GM03348 (cell line): ENCODE measurements around the gene P4HTM.

Source experiments
- DNase-seq: peaks from one replicate; pipeline ENCODE4 v3.0.0; 2012; ENCODE audit warnings: low spot score

The P4HTM gene

DNA sequence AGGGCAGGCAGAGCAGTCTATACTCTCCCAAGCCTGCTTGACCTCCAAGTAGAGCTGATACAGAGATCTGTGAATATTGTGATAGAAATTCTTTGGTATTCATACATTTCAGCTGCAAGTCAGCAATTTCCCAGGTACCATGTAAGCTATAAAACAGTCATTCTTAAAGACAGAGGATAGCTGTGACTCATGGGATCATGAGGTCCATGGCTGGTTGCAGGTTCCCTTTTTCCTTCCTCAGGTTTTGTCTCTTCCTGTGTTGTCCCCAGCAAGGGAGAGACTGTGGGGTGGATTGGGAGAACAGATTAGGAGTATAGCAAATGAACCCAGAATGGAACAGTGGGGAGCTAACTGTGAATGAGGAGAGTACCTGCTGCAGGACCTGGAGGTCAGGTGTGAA, 5.4 kb upstream of the P4HTM start:
- no peak for DNase-seq

GRCh38 chr3:48985831-48986376, 4.1 kb upstream of the P4HTM start:
- no peak for DNase-seq

GRCh38 chr3:48989126-48989795, 780 bp upstream of the P4HTM start:
- DNase-seq = peak; percentile 20

- DNase-seq = peak; percentile 36
These were observed 812 bp downstream of the P4HTM start for GRCh38 chr3:48990636-48991469.

- no peak for DNase-seq
These were observed 2.0 kb downstream of the P4HTM start for GRCh38 chr3:48991851-48992545.

GRCh38 chr3:48993834-48994233, 3.8 kb downstream of the P4HTM start:
- no peak for DNase-seq

DNA sequence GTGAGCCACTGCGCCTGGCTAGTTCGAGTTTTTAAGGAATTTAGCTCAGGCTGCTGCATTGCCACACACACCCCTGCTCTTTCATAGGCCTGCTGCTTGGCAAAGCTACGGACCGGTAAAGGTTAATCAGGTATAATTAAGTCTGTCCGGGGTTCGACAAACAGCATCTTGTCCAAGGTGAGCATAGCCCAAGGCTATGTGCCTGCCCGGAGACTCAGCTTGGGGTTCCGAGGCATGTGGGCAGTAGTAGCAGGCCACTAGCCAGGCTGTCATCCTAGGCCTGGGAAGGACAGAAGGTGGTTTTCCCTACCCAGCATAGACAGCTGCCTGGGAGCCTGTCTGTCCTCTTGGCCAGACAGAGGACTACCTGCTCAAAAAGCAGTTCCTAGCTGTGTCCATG, 6.6 kb downstream of the P4HTM start:
- DNase-seq = no peak

DNA sequence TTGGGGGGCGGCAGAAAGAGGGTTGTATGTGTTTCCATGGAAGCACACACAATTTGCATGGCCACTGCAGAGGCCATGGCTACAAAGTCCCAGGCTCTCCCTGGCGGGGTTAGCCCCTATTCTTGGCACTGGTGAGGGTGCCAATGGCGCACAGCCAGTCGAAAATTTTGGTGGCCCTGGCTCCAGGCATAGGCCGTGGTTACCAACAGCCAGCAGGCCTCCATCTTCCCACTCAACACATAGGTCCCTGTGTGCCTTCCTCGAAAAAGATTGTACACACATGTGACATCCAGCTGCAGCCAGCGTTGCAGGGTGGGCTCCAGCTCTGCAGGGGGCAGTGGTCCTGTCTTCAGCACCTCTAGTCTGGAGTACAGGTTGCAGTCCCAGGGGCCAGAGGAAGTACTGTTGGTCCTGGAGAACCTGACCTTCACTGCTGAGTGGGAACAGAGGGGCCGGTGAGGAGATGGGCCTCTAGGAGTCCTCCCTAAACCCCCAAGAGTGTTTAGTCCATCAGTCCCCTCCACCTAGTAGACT, 7.1 kb downstream of the P4HTM start:
- no peak for DNase-seq

- DNase-seq = no peak
These were observed 7.9 kb downstream of the P4HTM start for GRCh38 chr3:48997714-48998637.

DNA sequence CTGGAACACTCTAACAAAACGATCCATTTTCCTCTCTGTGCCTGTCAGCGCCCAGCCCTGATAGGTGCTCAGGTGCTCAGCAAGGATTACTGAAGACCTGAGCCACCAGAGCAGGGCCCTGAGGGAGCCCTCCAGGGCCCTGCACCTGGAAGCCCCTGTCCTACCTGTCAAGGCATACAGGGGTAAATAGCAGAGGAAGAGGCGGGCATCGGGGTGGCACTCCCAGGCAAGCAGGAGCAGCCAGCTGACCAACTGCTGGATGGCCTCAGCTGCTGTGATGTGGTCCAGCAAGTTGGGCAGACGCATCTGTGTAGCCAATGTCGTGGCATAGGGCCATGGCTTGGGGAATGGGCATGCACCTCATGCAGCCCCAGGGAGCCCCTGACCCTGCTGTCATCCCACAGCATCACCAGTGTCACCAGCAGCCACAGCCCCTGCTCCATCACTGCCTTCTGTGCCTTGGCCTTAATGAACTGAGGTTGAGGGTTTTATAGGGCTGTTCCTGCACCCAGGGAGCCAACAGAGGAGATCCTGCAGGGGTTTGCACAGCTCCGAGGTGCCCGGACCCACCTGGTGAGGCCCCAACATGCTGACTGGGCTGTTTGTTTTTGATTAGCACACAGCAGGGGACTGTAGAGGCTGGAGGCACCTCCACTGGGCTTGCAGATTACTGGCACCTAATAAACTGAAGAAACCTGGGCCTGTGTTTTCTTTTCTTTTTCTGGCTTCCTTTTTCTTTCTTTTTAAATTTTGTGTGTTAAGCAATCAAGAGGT, 9.2 kb downstream of the P4HTM start:
- DNase-seq = no peak

DNA sequence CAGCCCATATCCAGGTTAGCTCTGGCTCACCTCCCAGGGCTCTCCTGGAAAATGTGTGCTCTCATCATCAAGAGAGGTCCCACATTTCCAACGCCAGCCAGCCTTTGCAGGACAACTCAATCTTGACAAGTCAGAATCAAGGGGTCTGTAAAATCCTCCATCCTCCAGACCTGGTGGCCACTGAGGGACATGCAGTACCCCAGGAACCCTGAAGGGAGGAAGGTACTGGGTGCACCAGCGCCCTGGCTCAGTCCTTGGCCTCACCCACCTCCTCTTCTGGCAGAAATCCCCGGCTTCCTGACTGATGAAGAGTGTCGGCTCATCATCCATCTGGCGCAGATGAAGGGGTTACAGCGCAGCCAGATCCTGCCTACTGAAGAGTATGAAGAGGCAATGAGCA, 11.1 kb downstream of the P4HTM start:
- no peak for DNase-seq

DNA sequence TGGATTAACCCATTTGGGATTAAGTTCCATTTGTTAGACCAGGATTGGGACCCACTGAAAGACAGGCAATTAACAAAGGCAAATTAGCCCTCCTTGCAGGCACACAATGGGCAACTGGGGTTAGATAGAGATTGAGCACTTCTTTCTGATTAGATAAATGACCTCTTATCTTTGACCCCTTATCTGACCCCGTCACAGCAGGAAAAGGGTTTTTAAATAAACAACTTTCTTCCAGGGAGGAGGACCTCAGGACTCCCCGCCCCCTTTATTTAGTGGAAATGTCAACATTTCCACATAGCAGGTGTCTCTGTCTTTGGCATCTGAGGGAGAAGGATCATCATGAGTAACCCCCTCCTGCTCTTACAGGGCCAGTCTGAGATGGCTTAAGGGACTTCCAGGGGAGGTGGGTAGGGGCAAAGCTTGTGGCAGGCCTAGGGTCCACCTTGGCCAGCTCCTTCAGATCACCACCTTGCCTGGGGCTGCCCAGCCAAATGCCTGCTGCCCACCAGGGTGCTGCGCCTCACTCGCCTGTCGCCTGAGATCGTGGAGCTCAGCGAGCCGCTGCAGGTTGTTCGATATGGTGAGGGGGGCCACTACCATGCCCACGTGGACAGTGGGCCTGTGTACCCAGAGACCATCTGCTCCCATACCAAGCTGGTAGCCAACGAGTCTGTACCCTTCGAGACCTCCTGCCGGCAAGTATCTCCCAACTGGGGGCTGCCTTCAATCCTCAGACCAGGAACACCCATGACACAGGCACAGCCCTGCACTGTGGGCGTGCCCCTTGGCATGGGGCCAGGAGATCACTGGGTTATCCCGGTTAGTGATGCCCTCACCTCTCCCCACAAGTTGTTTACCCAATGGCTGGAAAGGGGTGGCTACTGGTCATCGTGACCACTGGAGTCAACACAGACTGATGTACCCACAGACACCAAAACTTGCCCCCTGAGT, 14.6 kb downstream of the P4HTM start:
- DNase-seq = no peak

DNA sequence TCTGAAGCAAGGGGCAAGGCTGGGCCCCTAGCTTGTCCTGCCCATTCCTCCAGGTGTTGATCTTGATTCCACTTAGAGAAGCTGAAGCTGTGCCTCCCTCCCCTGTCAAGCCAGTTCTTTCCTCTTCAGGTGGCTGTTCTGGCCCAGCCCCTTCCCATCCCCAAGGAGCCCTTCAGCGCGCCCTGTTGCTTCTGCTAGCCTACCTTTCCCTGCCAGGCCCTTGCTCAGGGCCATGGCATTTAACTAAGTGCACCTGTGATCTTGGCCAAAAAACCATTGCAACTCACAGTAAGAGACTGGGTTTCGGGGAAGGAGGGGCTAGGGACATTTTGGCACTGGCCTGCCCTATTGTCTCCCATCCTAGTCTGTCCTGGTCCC, 15.3 kb downstream of the P4HTM start:
- no peak for DNase-seq

DNA sequence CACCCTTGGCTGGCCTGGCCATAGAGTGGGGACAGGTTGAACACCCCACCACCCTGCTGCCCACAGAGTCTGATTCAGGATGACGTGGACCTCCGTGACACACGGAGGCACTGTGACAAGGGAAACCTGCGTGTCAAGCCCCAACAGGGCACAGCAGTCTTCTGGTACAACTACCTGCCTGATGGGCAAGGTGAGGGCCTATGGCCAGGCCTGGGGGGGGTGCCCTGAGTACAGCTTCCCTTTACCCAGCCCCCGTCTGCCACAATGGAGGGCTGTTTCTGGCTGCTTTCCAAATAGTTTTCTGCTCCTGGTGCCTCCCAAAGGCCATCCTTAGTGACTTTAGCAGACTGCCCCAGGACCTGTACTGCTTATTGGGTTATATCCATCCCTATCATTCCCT, 16.0 kb downstream of the P4HTM start:
- DNase-seq = no peak

- DNase-seq = peak; percentile 48
These were observed 16.5 kb downstream of the P4HTM start for GRCh38 chr3:49006408-49007067.

DNA sequence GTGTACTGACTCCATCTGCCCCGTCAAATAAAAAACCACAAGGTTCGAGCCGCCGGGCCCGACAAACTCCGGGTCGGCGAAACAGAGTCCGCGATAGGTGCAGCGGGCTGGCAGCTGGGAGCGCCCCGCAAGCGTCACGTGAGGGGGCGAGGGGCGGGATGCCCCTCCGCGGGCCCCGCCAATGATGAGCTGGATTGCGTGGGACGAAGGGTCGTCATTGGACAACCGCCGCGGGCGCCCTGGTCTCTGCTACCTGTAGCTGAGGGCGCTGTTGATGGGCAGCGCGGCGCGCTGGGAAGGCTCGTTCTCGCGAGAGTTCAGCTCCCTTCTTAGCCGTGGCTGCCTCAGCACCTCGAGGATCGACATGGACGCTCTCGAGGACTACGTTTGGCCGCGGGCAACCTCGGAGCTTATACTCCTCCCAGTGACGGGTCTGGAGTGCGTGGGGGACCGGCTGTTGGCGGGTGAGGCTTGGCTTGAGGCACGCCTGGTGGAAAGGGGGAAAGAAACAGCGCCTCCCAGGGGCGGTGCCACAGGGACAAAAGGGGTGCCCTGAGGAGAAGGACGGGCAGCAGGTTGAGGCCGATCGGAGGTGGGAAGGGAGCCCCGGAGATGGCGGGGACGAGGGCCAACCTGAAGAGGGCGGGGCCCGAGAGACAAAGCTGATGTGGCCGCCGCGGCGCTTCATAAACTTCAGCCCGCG, 17.2 kb downstream of the P4HTM start, which contains the start of gene WDR6:
Gene WDR6, plus strand, starts transcription at position 324 of the 703 bp plus-strand sequence. Its CDS starts 41 bp downstream, at position 365.
- DNase-seq = peak; percentile 97

GRCh38 chr3:49007771-49008528, 17.9 kb downstream of the P4HTM start:
- peak; percentile 96 for DNase-seq
